ENCODE results near the gene ZFP36L1. TPM values are rescaled to one million over a fixed set of nuclear protein-coding genes. Genes with fewer than 3 reads are reported as not detected.

ZFP36L1 gene
- total RNA-seq, 1 experiment from 2014 or later = 304 TPM

DNA sequence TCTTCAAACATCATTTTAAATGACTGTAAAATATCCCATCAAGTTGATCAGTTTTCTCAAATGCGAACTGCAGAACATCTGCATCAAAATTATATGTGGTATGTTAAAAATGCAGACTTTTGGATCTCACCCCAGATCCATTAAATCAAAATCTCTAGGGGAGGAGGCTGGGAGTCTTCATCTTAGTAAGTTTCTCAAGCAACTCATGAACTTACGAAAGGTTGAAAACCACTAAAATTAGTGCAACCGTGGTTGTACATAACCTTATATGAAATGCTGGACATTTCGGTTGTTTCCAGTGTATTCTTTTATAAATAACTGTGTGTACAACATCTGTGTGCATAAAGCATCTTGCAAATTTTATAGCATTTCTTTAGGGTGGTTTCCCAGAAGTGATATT lies 39.2 kb downstream of the ZFP36L1 start:
- Histone ChIP-seq H3K36me3 (ENCODE audit: control insufficient read depth in 1 of 2, insufficient read depth in 2 of 2, low read length in 2 of 2) (no peaks in the 10 kb centered on the region), H3K79me2 (ENCODE audit: insufficient read depth, low read length) (no peaks in the 10 kb centered on the region), H3K4me2 (ENCODE audit: low read length) (no peak overlapping the region), H2AFZ (ENCODE audit: low read depth, low read length, poor library complexity, severe bottlenecking) (no peak overlapping the region), H3K27me3 (ENCODE audit: insufficient read depth, low read length) (no peaks in the 10 kb centered on the region), H4K20me1 (ENCODE audit: insufficient read depth) (no peaks in the 10 kb centered on the region), H3K9me2 (ENCODE audit: insufficient read depth) (no peaks in the 10 kb centered on the region), H3K9me3 (ENCODE audit: control insufficient read depth in 1 of 2, insufficient read depth in 1 of 2, low read depth in 1 of 2, low read length in 2 of 2) (no peaks in the 10 kb centered on the region), H3K27ac (ENCODE audit: low read depth, low read length) (no peak overlapping the region), H3K4me1 (ENCODE audit: control insufficient read depth in 1 of 2, insufficient read depth in 2 of 2, low read length in 2 of 2) (peaks cover 4 to 9% of the 10 kb centered on the region in 2 experiments; a peak in 2 of 4 replicates), H3K9ac (ENCODE audit: low read length) (no peak overlapping the region), H3K4me3 (replicated peaks in 1 of 2; ENCODE audit: low read depth in 1 of 2, low read length in 2 of 2) (no peak overlapping the region)
- no peak for TF ChIP-seq FOSL1 (IDR thresholded peaks at IDR 0.05; ENCODE audit: low read depth)
- TF ChIP-seq ZFX (IDR thresholded peaks at IDR 0.05) = no peak
- TF ChIP-seq SIN3A (IDR thresholded peaks at IDR 0.05; ENCODE audit: low read depth) = no peak
- no peak for TF ChIP-seq CBX3 (IDR thresholded peaks at IDR 0.05; ENCODE audit: low read depth)
- no peak for TF ChIP-seq TCF7L2 (IDR thresholded peaks at IDR 0.05; ENCODE audit: borderline replicate concordance, extremely low read depth, insufficient read depth, insufficient read length)
- TF ChIP-seq, protein P1, sequence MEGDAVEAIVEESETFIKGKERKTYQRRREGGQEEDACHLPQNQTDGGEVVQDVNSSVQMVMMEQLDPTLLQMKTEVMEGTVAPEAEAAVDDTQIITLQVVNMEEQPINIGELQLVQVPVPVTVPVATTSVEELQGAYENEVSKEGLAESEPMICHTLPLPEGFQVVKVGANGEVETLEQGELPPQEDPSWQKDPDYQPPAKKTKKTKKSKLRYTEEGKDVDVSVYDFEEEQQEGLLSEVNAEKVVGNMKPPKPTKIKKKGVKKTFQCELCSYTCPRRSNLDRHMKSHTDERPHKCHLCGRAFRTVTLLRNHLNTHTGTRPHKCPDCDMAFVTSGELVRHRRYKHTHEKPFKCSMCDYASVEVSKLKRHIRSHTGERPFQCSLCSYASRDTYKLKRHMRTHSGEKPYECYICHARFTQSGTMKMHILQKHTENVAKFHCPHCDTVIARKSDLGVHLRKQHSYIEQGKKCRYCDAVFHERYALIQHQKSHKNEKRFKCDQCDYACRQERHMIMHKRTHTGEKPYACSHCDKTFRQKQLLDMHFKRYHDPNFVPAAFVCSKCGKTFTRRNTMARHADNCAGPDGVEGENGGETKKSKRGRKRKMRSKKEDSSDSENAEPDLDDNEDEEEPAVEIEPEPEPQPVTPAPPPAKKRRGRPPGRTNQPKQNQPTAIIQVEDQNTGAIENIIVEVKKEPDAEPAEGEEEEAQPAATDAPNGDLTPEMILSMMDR (IDR thresholded peaks at IDR 0.05 in 2 of 3, conservative IDR thresholded peaks at IDR 0.05 in 1 of 3; ENCODE audit: borderline replicate concordance in 1 of 3, insufficient read depth in 1 of 3, low read depth in 2 of 3, low read length in 2 of 3) = no peak
- TF ChIP-seq RAD21 (IDR thresholded peaks at IDR 0.05; ENCODE audit: low read depth) = no peak
- TF ChIP-seq EZH2 (IDR thresholded peaks at IDR 0.05) = no peak
- no peak for TF ChIP-seq JUND (IDR thresholded peaks at IDR 0.05)
- no peak for TF ChIP-seq YY1 (IDR thresholded peaks at IDR 0.05; ENCODE audit: extremely low read depth, insufficient replicate concordance, low read depth, low read length)
- TF ChIP-seq POLR2A (IDR thresholded peaks at IDR 0.05; ENCODE audit: borderline replicate concordance, extremely low read depth, insufficient read depth, insufficient read length) = no peak
- no peak for TF ChIP-seq EGR1 (IDR thresholded peaks at IDR 0.05; ENCODE audit: low read depth)
- intact Hi-C loops (cut with micrococcal nuclease) = no loop called here
- ATAC-seq (no peak), DNase-seq (ENCODE audit: low read depth, low spot score) (no peak)
- no TSS peak for BruUV-seq (replicated peaks)
- RAD21 ChIA-PET (ENCODE audit: low non-redundant PET in 1 of 2, low total read pairs in 2 of 2, uncharacterized antibody in 2 of 2, unreplicated experiment in 2 of 2) = no interaction called here
- CTCF ChIA-PET = no interaction called here
- POLR2A ChIA-PET = no interaction called here
